HG02973 (cell line): ENCODE measurements around the gene CACNA2D3.

Experiments
- ATAC-seq: cut with Tn5 transposase; IDR thresholded peaks from one replicate; pipeline ENCODE4 v1.9.1; 2021; ENCODE audit warnings: moderate library complexity; ENCODE audit not compliant: unreplicated experiment

Gene CACNA2D3

DNA sequence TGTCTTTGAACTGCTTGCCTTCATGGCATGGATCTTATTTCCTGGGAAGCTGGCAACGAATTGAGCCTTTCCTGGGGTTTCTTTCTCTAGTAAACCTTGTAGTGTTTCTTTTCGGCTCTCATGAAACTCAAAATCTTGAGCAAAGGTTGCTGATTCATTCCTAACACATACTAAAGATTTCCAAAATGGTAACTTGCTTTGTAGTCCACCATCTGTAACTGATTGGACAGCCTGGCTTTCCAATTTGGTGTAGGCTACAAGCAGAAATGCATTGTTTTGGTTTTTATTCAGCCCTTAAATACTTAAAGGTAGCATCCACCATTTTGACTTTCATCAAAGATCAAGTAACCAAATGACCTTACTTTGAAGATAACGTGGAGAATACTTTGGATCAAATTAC is 767.4 kb downstream of the CACNA2D3 start:
- no peak for ATAC-seq

DNA sequence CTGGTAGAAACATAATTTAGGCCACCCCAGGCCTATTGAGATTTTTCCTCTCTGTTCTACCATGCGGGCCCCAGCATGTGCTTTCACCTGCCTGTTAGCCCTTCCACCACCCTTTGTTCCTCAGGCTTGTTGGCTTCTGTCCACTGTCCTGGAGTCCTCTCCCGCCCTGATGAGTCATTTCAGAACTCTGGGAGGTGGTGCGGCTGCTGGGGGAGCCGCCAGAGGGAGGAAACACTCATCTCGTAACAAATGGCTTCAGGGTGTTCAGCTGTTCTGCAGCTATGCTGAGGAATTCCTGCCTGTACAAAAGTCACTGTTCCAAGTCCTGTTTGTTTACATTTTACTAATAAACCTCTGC is 769.2 kb downstream of the CACNA2D3 start:
- ATAC-seq = no peak

DNA sequence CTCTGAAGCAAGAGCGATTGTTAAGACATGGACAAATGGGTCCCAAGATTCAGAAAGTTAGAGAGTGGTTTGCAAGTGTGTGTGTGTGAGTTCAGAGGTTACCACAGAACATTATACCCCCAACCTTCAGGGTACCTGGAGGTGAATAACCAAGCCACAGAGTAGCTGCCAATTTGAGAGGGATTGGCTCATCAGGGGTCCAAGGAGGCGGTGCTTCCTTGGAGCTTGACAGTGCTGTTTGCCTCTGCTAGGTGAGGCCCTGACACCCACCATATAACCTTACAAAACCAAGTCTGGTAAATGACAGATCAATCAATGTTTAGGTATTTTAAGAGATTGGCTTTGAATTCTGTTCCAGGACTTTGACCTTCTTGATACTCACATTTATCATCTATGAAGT is 769.8 kb downstream of the CACNA2D3 start:
- ATAC-seq = no peak

DNA sequence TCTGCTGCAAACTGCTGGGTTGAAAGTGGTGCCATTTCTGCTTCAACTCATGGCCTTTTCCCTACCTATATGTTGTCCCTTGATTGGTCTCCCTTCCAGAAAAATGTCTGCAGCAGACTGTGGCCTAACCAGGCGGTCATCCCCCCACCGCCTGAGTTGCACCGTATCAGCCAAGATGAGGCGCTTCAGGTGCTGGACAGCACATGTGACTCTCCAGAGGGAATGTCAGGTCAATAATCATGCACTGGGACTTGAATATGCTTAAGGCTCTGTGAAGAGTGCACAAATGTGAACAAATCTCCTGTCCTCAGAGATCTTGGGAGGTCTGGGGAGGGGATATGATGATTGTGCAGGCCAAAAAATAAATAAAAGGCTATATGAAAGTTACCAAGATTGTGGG is 773.3 kb downstream of the CACNA2D3 start:
- no peak for ATAC-seq

DNA sequence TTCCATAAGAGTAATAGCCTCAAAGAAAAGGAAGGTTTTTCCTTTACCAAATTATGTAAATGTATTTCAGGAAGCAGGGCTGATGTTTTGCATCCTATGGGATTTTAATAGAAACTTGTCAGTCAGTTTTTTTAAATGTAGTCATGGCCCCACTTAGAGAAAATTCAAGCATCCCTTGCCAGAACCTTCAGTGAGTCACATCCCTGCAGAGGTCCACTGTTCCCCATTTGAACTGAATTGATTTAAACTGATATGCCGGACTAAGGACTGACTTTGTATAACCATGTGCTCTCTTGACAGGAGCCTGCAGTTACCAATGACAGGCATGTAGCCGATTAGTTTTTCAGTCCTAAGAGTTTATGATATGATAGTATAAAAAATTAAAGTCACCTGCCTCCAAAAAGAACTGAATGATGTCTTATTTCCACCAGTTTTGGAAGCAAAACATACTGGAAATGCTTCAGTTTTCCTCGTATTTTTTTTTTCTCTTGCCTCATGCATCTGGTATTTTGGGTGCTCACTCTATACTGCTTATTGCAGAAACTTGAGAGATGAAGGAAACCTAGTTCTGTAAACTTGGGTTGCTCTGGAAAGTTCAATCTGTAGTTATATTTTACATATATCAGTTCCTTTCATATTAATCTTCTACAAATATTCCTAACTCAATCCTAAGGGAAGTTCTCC is 774.8 kb downstream of the CACNA2D3 start:
- ATAC-seq = no peak

DNA sequence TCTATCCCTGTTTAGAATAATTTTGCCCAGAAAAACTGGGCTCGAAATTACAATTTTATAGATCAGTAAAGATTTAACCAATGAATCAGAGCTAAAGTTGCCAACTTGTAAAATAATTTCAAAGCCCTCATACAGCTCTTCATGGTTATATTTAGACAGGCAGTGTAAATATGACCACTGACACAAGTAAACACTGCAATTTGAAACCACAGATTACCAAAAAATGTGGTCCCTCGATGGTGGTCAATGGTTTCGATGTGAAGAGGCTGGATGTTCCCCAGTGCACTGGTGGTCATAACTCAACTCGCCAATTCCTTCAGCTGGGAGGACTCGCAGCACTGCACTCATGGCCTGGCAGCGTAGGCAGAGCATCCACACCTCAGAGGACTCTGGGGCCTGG is 776.9 kb downstream of the CACNA2D3 start:
- no peak for ATAC-seq

DNA sequence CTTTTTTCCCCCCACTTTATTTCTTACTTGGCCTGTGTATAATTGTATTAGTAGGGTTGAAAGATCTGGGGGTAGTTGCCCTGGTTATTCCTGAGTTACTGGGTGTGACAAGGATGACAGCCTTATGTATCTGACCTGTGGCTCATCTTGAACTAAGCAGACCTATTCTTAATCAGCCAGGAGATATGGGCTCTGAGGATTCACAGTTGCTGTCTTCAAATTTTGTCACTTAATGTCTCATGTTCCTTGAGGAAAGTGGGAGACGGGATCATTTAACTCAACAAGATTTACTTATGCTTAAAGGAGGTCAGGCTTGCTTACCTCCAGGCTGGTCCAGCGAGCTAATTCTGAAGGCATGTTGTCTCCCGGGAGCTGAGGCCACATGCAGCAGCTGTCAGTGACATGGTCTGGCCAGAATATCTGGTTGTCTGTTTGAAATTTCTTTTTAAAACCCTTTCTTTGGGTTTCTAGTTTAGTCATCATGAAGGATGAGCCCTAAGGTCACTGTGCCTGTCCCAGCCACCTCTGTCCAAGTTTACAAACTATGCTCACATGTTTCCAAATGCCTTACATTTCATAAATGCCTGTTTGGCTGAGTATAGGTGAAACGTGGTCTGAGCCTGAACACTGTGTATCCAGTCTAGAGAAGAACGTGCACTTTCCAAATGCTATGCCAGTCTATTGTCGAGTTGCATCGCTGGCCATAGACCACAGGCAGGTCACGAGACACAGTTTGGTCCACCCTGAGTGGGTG is 778.7 kb downstream of the CACNA2D3 start:
- ATAC-seq = no peak

DNA sequence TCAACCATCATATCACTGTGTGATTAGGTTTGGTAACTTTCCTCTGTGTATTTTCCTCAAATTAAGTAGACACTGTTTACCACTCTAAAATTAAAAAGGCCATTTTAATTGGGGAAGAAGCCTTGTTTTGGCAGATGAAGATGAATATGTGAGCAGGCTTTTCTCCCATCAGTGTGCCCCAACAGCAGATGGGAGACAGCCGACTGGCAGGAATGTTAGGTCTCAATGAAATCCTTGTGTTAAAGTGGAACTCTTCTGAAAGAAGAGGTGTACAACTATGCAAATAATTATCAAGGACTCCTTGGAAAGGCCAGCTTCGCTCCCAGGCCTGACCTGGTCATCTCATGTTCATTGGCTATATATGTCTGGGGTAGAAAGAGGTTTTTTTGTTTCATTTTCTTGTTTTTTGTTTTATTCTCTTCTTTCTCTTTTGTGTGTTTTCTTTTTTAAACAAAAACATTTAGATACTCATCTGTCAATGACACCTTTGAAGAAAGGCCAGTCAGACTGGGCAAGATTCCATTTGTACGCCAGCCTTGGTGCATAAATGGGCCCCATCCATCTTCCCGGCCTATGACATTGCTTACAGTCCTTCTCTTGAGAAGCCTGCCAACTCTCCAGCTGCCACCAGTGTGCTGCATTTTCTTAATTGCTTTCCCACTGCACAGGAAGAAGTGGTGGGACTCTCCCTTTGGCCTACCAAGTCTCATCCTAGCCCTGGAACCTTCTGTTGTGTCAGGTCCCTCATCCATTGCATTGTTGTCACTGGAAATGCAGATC is 779.7 kb downstream of the CACNA2D3 start:
- no peak for ATAC-seq

DNA sequence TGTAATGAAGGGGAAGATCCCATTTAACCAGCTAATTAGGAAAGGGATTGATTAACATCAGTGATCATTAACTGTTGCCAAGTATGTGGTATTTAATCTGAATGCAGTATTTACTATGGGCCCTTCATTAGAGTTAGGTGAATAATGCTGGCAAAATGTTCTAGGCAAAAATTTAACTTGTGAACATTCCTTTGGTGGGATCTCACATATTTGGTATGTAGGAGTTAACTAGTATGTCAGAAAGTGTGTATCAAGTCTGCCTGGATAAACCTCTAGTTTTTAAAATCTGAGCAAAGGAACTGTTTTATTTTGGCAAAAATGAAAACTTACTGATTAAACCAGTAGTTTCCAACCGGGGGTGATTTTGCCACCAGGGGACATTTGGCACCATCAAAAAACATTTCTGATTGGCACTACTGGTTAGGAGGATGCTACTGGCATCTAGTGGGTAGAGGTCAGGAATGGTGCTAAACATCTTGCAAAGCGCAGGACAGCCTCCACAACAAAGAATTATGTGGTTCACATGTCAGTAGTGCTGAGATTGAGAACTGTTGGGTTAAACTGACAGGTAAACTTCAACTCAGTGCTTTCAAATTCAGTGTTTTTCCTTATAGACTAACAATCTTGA is 783.0 kb downstream of the CACNA2D3 start:
- ATAC-seq = no peak

DNA sequence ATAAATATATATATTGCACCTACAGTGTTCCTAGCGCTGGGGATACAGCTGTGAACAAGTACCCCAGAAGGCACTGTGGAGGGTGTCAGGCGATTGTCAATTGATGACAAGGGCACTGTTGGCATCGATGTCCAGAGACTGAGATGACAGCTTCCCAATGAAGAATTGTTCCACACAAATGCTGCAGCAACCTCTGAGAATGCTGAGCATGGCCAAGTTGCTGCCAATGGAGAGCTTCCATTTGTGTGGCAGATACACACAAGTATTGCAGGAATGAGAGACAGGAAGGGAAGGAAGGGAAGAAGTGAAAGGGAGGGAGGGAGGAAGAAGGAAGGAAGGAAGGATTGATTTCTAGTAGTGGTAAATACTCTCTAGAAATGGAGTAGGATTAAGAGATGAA is 783.6 kb downstream of the CACNA2D3 start:
- no peak for ATAC-seq

DNA sequence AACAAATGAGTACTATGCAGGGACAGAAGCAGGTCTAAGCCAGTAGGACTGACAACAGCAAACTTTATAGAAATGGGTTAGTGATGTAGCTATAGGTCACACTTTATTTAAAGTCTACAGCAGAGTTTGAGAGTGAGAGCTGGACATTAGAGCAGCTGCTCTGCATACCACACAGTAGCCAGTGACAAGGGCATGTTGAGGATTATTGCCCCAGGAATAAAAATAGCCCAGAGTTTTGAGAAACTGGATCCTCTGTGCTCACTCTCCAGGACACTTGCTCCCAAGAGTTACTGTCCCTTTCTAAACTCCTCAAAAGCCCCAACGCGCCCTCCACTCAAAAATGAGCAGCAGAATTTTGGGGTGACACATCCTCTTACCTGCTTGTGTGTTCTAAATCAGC is 784.4 kb downstream of the CACNA2D3 start:
- no peak for ATAC-seq

DNA sequence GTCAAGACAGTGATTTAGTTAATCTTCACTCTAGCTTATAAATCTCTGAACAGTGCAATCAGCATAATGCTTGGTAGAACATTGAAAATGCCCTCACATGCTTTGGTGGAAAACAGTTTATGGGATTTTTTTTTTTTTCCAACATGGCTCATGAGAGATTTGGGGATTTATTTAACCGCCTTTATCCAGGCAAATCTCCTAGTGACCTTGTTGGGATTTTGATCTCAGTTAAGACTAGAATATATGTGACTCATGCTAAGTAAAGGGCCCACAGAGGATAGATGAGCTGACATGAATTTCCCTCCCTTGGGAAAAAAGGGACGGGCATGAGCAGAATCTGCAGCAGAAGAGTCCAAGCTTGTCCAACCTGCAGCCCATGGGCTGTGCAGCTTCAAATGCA is 786.8 kb downstream of the CACNA2D3 start:
- no peak for ATAC-seq

DNA sequence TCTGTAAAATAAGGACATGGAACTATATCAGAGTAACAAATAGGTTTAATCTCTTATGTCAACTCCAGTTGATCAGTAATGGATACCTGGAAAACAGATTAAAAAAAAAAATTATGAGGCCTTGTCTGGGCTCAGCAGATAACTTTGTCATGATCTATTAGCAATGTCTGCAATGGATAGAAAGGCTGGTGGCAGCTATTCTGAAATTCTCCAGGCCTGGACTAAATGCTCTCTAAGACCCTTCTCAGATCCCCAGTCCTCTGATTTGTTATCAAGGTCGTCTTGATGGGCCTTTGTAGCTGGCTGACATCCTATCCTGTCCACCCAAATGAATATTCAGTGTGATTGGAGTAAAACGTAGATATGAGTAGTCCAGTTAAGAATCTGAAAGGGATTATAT is 791.8 kb downstream of the CACNA2D3 start:
- ATAC-seq = no peak

DNA sequence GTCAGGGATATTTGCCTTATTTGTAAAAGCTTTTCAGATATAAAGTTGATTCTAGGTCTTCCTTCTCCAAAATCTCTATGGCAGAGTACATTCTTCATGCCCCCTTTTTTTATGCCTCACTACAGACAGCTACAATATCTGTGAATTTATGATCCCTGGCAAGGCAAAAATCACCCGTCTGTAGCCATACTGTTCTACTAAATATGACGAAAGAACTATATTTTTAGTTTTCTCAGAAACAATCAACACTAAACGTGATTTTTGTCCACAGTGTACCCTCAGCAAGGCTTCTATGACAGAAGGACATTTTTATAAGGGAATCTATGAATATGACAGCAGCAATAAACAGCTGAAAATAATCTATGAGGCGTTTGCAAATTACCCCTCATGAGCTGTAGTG is 792.8 kb downstream of the CACNA2D3 start:
- ATAC-seq = no peak

DNA sequence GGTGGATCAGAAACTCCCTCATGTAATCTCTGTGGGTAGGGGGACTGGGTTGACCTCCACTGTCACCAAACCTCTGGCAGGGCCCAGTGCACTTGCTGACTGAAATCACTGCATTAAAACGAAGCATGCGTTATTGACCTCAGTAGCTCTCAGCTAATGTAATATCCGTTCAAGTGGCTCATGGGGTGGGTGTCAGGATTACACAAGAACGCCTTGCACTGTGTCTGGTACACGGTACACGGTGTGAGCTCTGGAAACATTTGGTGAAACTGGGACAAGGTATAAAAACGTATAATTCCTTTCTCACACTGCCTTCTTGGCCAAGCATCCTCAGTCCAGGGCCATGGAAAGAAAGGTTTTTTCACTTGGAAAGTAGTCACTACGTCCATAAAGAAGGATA is 793.6 kb downstream of the CACNA2D3 start:
- no peak for ATAC-seq

DNA sequence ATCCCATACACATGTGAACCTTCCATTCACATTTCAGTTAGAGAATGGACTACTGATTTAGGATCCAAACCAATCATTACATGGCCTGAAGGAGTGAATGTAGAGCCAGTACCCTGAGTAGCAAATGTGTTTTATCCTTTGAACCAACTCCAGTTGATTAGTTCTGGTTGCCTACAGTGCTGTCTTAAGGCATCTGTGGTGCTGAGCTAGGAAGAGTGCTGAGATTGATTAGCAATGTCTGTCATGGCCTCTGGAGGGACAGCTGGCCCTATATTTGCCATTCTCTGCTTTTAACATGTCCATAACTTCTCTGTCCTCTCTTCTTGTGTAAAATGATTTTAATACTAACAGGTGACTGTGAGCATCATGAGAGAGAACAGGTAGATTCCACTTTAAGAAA is 794.4 kb downstream of the CACNA2D3 start:
- no peak for ATAC-seq

DNA sequence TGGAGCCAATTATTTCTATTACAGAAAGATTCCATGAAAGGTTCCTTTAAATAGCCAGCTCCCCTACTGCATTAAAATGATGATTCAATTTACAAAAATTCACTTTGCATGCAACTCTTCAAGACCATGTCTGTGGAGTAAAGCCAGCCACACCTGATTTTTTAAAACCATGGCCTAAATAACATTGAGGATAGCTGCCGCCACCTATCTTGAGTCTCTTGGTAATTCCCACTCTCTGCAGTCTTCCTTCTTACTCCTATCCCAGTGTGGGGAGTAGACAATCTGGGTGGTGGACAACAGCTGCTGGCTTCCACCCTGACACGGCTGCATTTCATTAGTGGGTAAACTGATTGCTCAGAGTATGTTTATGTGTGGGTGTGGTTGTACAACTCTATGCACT is 794.8 kb downstream of the CACNA2D3 start:
- no peak for ATAC-seq

DNA sequence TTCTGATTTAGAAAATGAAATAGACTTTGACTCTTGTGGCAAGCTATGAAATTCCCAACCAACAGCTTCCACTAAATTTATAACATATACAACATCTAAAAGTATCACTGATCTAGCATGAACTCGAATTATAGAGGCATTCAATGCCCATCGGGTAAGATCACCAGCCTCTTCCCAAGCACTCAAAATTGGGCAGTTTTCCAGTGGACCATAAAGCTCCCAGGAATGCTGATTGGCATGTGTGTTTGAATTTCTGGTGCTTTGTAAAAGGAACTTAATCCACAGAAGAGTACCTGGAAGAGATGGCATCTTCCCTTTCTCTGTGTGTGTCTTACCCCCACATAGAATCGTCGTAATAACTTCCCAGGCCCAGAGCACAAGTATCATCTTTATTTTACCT is 795.5 kb downstream of the CACNA2D3 start:
- ATAC-seq = no peak

DNA sequence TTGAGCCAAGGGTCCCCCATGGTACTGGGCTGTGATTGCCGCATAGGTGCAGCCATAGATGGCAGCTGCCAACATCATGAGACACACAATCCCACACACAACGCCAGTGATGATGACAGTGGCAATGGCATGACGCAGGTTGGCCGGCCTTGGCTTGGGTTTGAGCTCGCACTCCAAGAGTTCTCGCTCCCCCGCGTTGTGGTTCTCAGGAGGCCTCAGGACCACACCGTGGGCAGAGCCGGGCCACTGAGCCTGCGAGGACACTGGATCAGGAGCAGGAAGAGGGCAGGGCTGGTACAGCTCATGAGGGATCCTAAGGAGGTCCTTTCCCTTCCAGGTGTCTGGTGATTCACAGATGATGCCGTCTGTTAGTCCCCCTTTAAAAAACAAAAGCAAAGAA is 796.2 kb downstream of the CACNA2D3 start:
- no peak for ATAC-seq

DNA sequence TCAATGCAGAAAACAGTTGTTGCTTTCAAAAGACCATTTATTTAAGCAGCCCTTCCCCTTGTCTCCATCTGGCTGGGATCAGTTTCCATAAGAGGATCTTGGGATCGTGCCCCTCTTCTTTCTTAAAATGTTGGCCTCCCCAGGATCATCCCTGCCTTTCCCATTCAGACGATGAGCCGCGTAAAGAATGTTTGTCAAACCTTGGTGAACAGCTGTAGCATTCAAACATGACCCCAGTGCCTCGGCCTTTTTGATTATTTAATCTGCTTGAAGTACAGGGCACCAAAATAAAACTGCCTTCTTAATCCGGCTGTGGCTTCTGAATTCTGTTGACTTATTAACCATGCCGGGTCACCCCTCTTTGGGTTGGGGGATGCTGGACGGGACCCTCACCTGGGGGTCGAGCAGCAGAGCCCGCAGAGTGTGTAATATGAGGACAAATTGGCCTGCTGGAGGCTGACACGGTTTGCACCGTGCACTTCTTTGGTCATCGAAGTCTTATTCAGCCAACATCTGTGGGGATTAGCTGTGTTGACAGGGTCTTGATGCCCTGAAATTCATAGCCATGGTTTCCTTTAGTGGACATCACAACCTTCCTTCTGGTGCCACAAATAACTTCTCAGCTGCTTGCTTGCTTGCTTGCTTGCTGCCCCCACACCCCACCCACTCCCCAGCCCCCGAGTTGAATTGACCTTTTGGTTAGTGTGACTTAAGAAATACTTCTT is 805.9 kb downstream of the CACNA2D3 start, which contains the start of gene LRTM1:
TSS of gene LRTM1 (minus strand) at position 14 of the 725 bp plus-strand sequence. CDS start 148 bp downstream, outside the sequence.
- no peak for ATAC-seq

DNA sequence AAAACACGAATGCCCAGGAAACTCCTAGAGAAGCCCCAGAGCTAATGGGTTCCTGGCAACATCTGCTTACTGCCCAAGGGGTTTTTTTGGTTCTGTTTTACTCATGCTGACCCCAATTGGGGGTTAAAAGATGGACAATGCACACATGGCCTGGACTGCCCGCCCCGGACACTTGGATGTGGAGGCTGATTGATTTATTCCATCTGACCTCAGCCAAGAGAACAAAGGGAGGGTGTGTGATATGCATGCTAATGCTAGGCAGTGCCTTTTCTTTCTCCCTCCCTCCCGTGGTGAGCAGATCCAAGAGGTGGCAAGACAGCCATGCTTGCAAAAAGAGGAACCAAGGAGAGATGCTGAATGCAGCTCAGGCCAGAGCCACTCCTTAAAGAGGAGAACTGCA is 808.8 kb downstream of the CACNA2D3 start:
- ATAC-seq = no peak
